Measurements from ENCODE around the gene PLA2G12B.

GRCh38 chr10:72997099-72997498, 42.5 kb upstream of the PLA2G12B start:
- no peak for TF ChIP-seq CTCF (IDR thresholded peaks at IDR 0.05)
- TF ChIP-seq POLR2A (IDR thresholded peaks at IDR 0.05): no peak
